MCF 10A (cell line): Measurements from ENCODE around the gene HELZ. TPM values are rescaled to one million over a fixed set of nuclear protein-coding genes. Genes with fewer than 3 reads are reported as not detected.
"Not testable (repeated sequence)": the region's sequence is repeated elsewhere in the genome, so short reads cannot be mapped to it uniquely, and the experiment has no call there.

Experiments used
- BruUV-seq: library from RNA; stranded (reverse); fragments of 400-500 nt; replicated peaks from 2 replicates; lab custom pipeline; 2021; lab: Mats Ljungman, UMichigan
- CTCF ChIA-PET: fragments of 300-600 bp; sonication (Branson Sonifier 250); formaldehyde crosslinking; extraction: SDS; loops from one replicate; lab custom pipeline; 2021; ENCODE audit warnings: antibody characterized with exemption, inconsistent platforms; lab: Yijun Ruan, JAX
- POLR2A ChIA-PET: fragments of 300-600, 350-650 bp; sonication (Branson Sonifier 250); formaldehyde crosslinking; extraction: SDS; loops from one replicate; lab custom pipeline; 2020; ENCODE audit warnings: antibody characterized with exemption, inconsistent platforms; lab: Yijun Ruan, JAX
- DNase-seq: peaks from one replicate; pipeline ENCODE4 v3.0.0-alpha.2; 2018; ENCODE audit not compliant: unreplicated experiment
- H3K27ac Mint-ChIP-seq: one replicate; pipeline ENCODE4 v1.8.0; 2022; ENCODE audit warnings: mild to moderate bottlenecking, low read depth, mixed read lengths; ENCODE audit not compliant: unreplicated experiment
- H3K27me3 Mint-ChIP-seq: one replicate; pipeline ENCODE4 v1.8.0; 2022; ENCODE audit warnings: mixed read lengths; ENCODE audit not compliant: insufficient read depth, unreplicated experiment
- H3K36me3 Mint-ChIP-seq: one replicate; pipeline ENCODE4 v1.8.0; 2022; ENCODE audit warnings: mild to moderate bottlenecking, moderate library complexity, mixed read lengths; ENCODE audit not compliant: insufficient read depth, unreplicated experiment
- H3K4me1 Mint-ChIP-seq: one replicate; pipeline ENCODE4 v1.8.0; 2022; ENCODE audit warnings: mixed read lengths; ENCODE audit not compliant: insufficient read depth, unreplicated experiment
- H3K4me3 Mint-ChIP-seq: one replicate; pipeline ENCODE4 v1.8.0; 2022; ENCODE audit warnings: mild to moderate bottlenecking, moderate library complexity, mixed read lengths; ENCODE audit not compliant: unreplicated experiment
- H3K9me3 Mint-ChIP-seq: one replicate; pipeline ENCODE4 v1.8.0; 2022; ENCODE audit warnings: mixed read lengths; ENCODE audit not compliant: unreplicated experiment
- CTCF ChIP-seq: fragments of 200-600 bp; IDR thresholded peaks from one replicate; pipeline ENCODE4 v1.8.0; 2022; ENCODE audit warnings: antibody characterized with exemption, mild to moderate bottlenecking; ENCODE audit not compliant: unreplicated experiment
- intact Hi-C: fragments of 100-400 bp; cut with micrococcal nuclease; formaldehyde crosslinking; loops from 2 replicates; pipeline ENCODE4 v1.14.1; 2022
- total RNA-seq: library from RNA; stranded (reverse); gene quantifications from 2 replicates; pipeline ENCODE4 v1.2.3, GENCODE V29; 2022

HELZ gene
- total RNA-seq, 1 experiment from 2014 or later, result 71.7 TPM

- intact Hi-C loops, result no loop called here
- H3K9me3 Mint-ChIP-seq, result no peaks in the 10 kb centered on the region
- H3K27me3 Mint-ChIP-seq, result no peaks in the 10 kb centered on the region
- H3K4me1 Mint-ChIP-seq, result no peaks in the 10 kb centered on the region
- ChIA-PET POLR2A (interaction anchor here (1.5 kb wide), 1 partner anchor 13 kb away, joined by 4 read pairs; no protein-coding TSS in a partner anchor), CTCF (interaction anchor here (0.6 to 1.6 kb wide), 3 partner anchors 12 to 116 kb away, joined by 3 read pairs; no protein-coding TSS in a partner anchor)
- no peak overlapping the region for H3K4me3 Mint-ChIP-seq
- no peak overlapping the region for H3K27ac Mint-ChIP-seq
- no peak for TF ChIP-seq CTCF
- BruUV-seq, result no TSS peak
- no peaks in the 10 kb centered on the region for H3K36me3 Mint-ChIP-seq
- no peak for DNase-seq
Observed at GRCh38 chr17:67274466-67274865, 29.5 kb upstream of the HELZ start.

GRCh38 chr17:67273900-67274299 lies 28.9 kb upstream of the HELZ start:
- intact Hi-C loops, result no loop called here
- no peak for TF ChIP-seq CTCF
- Mint-ChIP-seq H3K4me3 (no peak overlapping the region), H3K4me1 (no peaks in the 10 kb centered on the region), H3K9me3 (no peaks in the 10 kb centered on the region), H3K36me3 (no peaks in the 10 kb centered on the region), H3K27me3 (no peaks in the 10 kb centered on the region), H3K27ac (no peak overlapping the region)
- DNase-seq, result no peak
- POLR2A ChIA-PET, result interaction anchor here (1.3 to 1.5 kb wide), 3 partner anchors 12 to 29 kb away, joined by 4 read pairs; partner anchors contain the start of gene HELZ
- BruUV-seq, result no TSS peak
- CTCF ChIA-PET, result interaction anchor here (1.0 to 1.6 kb wide), 2 partner anchors 11 to 19 kb away, joined by 3 read pairs; no protein-coding TSS in a partner anchor

GRCh38 chr17:67272312-67273047 lies 27.5 kb upstream of the HELZ start:
- H3K27me3 Mint-ChIP-seq, result no peaks in the 10 kb centered on the region
- H3K4me3 Mint-ChIP-seq, result no peak overlapping the region
- DNase-seq, result no peak
- CTCF ChIA-PET, result interaction anchor here (0.6 kb wide), 1 partner anchor 45 kb away, joined by 3 read pairs; no protein-coding TSS in a partner anchor
- no TSS peak for BruUV-seq
- H3K36me3 Mint-ChIP-seq, result no peaks in the 10 kb centered on the region
- POLR2A ChIA-PET, result interaction anchor here (0.9 to 1.5 kb wide), 4 partner anchors 9 to 27 kb away, joined by 4 to 10 read pairs (median 5); partner anchors contain the start of gene HELZ
- no peaks in the 10 kb centered on the region for H3K9me3 Mint-ChIP-seq
- no peak overlapping the region for H3K27ac Mint-ChIP-seq
- intact Hi-C loops, result no loop called here
- no peaks in the 10 kb centered on the region for H3K4me1 Mint-ChIP-seq
- TF ChIP-seq CTCF, result no peak

- BruUV-seq, H3K4me3 Mint-ChIP-seq, DNase-seq, H3K27me3 Mint-ChIP-seq, H3K36me3 Mint-ChIP-seq, H3K9me3 Mint-ChIP-seq, CTCF ChIA-PET, H3K27ac Mint-ChIP-seq, H3K4me1 Mint-ChIP-seq, intact Hi-C loops: not testable (repeated sequence)
- POLR2A ChIA-PET, result interaction anchor here (1.3 kb wide), 1 partner anchor 26 kb away, joined by 4 read pairs; the partner anchor contains the start of gene HELZ
Observed at GRCh38 chr17:67271187-67271586, 26.2 kb upstream of the HELZ start.
